Endodermal cell (in vitro differentiated cells): Measurements from ENCODE around the gene MYOZ1. TPM values are rescaled to one million over a fixed set of nuclear protein-coding genes. Genes with fewer than 3 reads are reported as not detected.
"Not testable (repeated sequence)": the region's sequence is repeated elsewhere in the genome, so short reads cannot be mapped to it uniquely, and the experiment has no call there.

Experiments used
- DNase-seq: peaks from one replicate; pipeline ENCODE4 v3.0.0-alpha.2; 2017
- H3K27ac ChIP-seq: 2 replicates; pipeline ENCODE4 v1.5.1; 2013; ENCODE audit warnings: mild to moderate bottlenecking, low read depth, low read length, moderate library complexity
- H3K27me3 ChIP-seq: 2 replicates; pipeline ENCODE4 v1.6.1; 2013; ENCODE audit warnings: mild to moderate bottlenecking, low read length, moderate library complexity; ENCODE audit not compliant: insufficient read depth, control insufficient read depth, poor library complexity, severe bottlenecking
- H3K36me3 ChIP-seq: 2 replicates; pipeline ENCODE4 v1.7.0; 2013; ENCODE audit warnings: mild to moderate bottlenecking, low read length, moderate library complexity; ENCODE audit not compliant: control insufficient read depth, insufficient read depth
- H3K4me1 ChIP-seq: one replicate; pipeline ENCODE4 v1.7.0; 2013; ENCODE audit warnings: low read length; ENCODE audit not compliant: control insufficient read depth, insufficient read depth
- H3K4me3 ChIP-seq: 2 replicates; pipeline ENCODE4 v1.5.1; 2013; ENCODE audit warnings: mild to moderate bottlenecking, low read length, moderate library complexity
- H3K9ac ChIP-seq: 2 replicates; pipeline ENCODE4 v1.6.1; 2013; ENCODE audit warnings: mild to moderate bottlenecking, low read length, moderate library complexity; ENCODE audit not compliant: poor library complexity, severe bottlenecking; ENCODE audit errors: extremely low read depth
- H3K9me3 ChIP-seq: 2 replicates; pipeline ENCODE4 v1.6.1; 2013; ENCODE audit warnings: mild to moderate bottlenecking, low read length, moderate library complexity; ENCODE audit not compliant: control insufficient read depth
- H3K27ac Mint-ChIP-seq: 2 replicates; pipeline ENCODE4 v1.8.0; 2020; ENCODE audit warnings: mixed read lengths
- H3K27me3 Mint-ChIP-seq: 2 replicates; pipeline ENCODE4 v1.8.0; 2021; ENCODE audit warnings: mild to moderate bottlenecking, mixed read lengths; ENCODE audit not compliant: insufficient read depth
- H3K36me3 Mint-ChIP-seq: 2 replicates; pipeline ENCODE4 v1.8.0; 2020; ENCODE audit warnings: low read depth, mixed read lengths
- H3K4me1 Mint-ChIP-seq: 2 replicates; pipeline ENCODE4 v1.8.0; 2020; ENCODE audit warnings: mixed read lengths
- H3K4me3 Mint-ChIP-seq: 2 replicates; pipeline ENCODE4 v1.8.0; 2020; ENCODE audit warnings: mild to moderate bottlenecking, moderate library complexity, mixed read lengths
- H3K9me3 Mint-ChIP-seq: 2 replicates; pipeline ENCODE4 v1.8.0; 2020; ENCODE audit warnings: mild to moderate bottlenecking, mixed read lengths
- WGBS, 2 experiments: methylation state at CpG; one replicate each; pipeline versions ENCODE4 v1.1.5 to v1.1.7; 2013; ENCODE audit warnings: missing lambda C conversion rate in 2 of 2, mixed read lengths in 1 of 2; ENCODE audit not compliant: insufficient coverage in 1 of 2, insufficient read length in 1 of 2; 5-methylcytosine and 5-hydroxymethylcytosine counted together
- total RNA-seq, 2 donors: library from RNA; stranded (reverse); fragmentation: NEBNext Ultra II Directional in 1 of 2; extraction: Animal tissue kit (Norgen Biotek cat#: 25700) in 1 of 2; gene quantifications; 2 replicates in 1 of 2; 3 replicates in 1 of 2; pipeline ENCODE4 v1.2.1, GENCODE V29; 2021

Gene MYOZ1
- total RNA-seq, 2 donors from 2014 or later: 1.6 to 2.4 TPM

DNA sequence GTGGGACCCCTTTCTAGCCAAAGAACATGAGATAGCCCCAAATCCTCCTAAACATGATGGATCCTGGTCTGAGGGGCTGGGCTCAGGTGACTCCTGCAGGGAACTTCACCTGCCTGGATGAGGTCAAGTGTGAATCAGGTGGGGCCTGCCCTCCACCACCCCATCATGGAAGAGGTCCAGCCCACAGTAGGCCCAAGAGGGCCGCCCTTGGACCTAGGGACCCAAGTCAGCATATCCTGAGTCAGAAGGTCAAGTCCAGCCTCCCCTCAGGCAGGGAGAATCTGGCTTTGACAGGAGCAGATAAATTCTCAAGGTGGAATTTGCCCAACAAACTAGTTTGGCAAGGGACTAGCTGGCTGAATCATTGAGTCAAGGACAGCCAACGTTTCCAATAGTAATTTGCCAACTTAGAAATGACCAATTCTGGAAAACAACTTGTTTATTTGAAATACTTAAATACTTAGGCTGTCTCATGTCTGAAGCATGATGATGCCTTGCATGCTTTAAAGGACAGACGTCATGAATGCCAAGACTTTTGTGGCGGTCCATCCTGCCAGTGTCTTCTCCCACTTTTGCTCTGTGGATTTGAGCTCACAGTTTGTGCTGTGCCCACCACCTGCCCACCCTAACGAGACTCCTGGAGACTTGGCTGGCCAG is 25.0 kb upstream of the MYOZ1 start:
- DNase-seq, H3K27ac ChIP-seq, H3K4me1 ChIP-seq, H3K9ac ChIP-seq, H3K4me3 Mint-ChIP-seq, H3K9me3 Mint-ChIP-seq, H3K4me3 ChIP-seq, H3K36me3 Mint-ChIP-seq, H3K27ac Mint-ChIP-seq, H3K27me3 Mint-ChIP-seq, H3K27me3 ChIP-seq, H3K9me3 ChIP-seq, H3K36me3 ChIP-seq, H3K4me1 Mint-ChIP-seq: not testable (repeated sequence)
- WGBS, 2 experiments: 62 to 84% methylated on average over 2 to 3 of the region's 5 CpGs

DNA sequence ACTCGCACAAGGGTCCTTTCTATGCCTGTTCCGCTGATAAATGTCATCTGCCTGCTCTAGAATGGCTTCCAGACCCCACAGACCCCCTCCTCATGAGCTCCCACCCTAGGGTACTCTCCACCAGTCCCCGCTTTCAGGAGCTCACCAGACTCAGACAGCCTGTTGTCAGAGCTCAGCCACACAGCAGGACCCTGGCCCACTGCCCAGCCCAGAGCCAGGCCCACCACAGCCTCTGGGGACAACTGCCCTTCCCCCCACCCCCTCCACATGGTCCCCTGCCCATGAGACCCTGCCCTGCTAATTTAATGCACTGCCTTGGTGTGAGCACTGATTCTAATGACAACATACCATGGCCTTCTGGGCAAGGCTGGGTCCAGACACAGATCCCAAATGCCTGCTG is 24.3 kb upstream of the MYOZ1 start:
- H3K36me3 Mint-ChIP-seq, H3K4me1 Mint-ChIP-seq, DNase-seq, H3K36me3 ChIP-seq, H3K4me3 ChIP-seq, H3K9me3 ChIP-seq, H3K4me3 Mint-ChIP-seq, H3K27me3 ChIP-seq, H3K27ac Mint-ChIP-seq, H3K4me1 ChIP-seq, H3K9me3 Mint-ChIP-seq, H3K9ac ChIP-seq, H3K27ac ChIP-seq, H3K27me3 Mint-ChIP-seq: not testable (repeated sequence)
- 91% methylated on average over 3 of the region's 3 CpGs; no CpG with 5 or more reads in 1 of the 2 experiments for WGBS, 2 experiments

DNA sequence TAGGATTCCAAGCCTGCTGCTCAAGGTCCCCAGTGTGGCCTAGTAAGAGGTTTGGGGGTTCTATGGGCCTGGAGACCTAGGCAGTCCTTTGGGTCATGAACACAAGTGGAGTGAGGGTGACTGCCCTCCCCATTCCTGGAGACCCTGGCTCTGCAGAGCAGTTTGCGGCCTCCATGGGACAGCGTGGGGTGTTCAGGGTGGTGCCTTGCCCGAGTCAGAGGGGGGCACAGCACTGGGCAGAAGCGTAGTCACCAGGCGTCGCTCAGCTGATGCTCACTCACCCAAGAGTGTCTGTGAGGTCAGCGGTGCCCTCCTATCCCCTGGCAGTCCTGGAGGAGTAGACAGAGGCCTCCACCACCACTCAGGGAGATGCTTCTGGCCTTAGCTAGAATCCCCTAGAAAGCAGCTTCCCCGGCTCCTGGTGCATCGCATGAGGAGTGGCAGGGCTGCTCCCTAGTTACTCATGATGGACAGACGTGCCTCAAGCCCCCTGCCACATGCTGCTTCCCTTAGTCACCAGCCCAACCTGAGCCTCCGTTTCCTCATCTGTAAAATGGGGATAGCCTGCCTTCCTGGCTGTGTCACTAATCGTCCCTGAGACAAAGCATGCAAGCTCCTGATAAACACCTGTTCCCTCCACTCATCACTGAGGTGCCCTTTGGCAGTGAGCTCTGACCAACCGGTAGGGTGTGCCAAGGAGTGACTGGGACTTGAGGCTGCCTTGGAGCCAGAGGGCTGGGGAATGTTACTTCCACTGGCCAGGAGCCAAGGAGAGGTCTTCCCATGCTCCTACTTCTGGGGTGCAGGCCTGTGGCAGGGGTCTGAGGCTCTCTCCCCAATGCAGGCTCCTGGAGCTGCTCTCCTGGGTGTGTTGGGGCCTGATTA is 23.1 kb upstream of the MYOZ1 start:
- H3K27me3 ChIP-seq, H3K4me1 ChIP-seq, H3K36me3 Mint-ChIP-seq, H3K36me3 ChIP-seq, H3K27ac ChIP-seq, H3K27me3 Mint-ChIP-seq, H3K4me1 Mint-ChIP-seq, H3K9me3 Mint-ChIP-seq, H3K4me3 ChIP-seq, H3K9me3 ChIP-seq, DNase-seq, H3K27ac Mint-ChIP-seq, H3K9ac ChIP-seq, H3K4me3 Mint-ChIP-seq: not testable (repeated sequence)
- 91 to 97% methylated on average over 8 to 13 of the region's 13 CpGs for WGBS, 2 experiments

DNA sequence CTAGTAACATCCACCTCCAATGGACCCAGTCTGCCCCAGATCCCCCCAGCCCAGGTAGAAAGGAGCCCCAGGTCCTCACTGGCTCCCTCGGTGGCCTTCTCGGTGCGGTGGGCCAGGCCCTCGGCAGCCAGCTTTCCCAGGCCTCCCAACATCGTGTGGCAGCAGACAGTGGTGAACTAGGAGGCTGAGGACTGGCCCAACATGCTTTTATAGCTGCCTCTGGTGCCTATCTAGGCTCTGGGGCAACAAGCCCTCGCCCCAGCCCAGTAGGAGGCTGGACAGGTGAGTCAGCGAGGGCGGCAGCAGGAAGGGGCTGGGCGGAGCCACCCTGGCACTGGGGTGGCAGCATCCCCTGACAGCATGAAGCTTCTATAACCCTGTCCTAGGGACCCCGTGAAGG is 22.3 kb upstream of the MYOZ1 start:
- H3K9me3 ChIP-seq, H3K27ac ChIP-seq, DNase-seq, H3K36me3 ChIP-seq, H3K9ac ChIP-seq, H3K4me3 ChIP-seq, H3K9me3 Mint-ChIP-seq, H3K4me1 ChIP-seq, H3K4me3 Mint-ChIP-seq, H3K4me1 Mint-ChIP-seq, H3K27me3 ChIP-seq, H3K27ac Mint-ChIP-seq, H3K36me3 Mint-ChIP-seq: not testable (repeated sequence)
- peaks cover 11% of the 10 kb centered on the region for H3K27me3 Mint-ChIP-seq
- WGBS, 2 experiments: 91 to 97% methylated on average over 4 to 10 of the region's 10 CpGs

DNA sequence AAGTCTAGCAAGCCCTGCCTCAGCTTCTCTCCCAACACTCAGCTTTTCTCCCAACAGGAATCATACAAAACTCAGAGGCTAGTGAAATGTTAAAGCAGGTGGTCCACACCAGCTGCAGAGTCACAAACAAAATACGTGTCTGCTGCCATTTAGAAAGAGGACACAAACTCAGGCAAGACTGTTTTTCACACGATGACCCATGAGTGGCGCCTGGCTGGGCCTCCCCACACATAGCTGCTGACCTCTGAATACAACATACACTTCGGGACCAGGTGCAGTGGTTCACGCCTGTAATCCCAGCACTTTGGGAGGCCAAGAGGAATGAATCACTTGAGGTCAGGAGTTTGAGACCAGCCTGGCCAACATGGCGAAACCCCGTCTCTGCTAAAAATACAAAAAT is 21.4 kb upstream of the MYOZ1 start:
- not testable (repeated sequence) for H3K36me3 Mint-ChIP-seq, H3K4me3 Mint-ChIP-seq, H3K9me3 ChIP-seq, H3K4me1 Mint-ChIP-seq, H3K9ac ChIP-seq, H3K27ac ChIP-seq, DNase-seq, H3K9me3 Mint-ChIP-seq, H3K27ac Mint-ChIP-seq, H3K36me3 ChIP-seq, H3K4me1 ChIP-seq, H3K27me3 Mint-ChIP-seq, H3K4me3 ChIP-seq, H3K27me3 ChIP-seq
- 91 to 96% methylated on average over 4 to 7 of the region's 7 CpGs for WGBS, 2 experiments
